HEK293 (cell line): ENCODE data around the gene ACAD11.

Source experiments
- CTCF ChIA-PET: fragments of 350-600 bp; formaldehyde crosslinking; extraction: SDS; loops from one replicate; lab custom pipeline; 2021; ENCODE audit warnings: antibody characterized with exemption; lab: Yijun Ruan, JAX
- POLR2A ChIA-PET: fragments of 300-600 bp; formaldehyde crosslinking; extraction: SDS; loops from one replicate; lab custom pipeline; 2020; ENCODE audit warnings: antibody characterized with exemption, inconsistent platforms; lab: Yijun Ruan, JAX
- H3K27ac ChIP-seq: fragments of 200-500 bp; sonication (Bioruptor generic); 2 replicates; pipeline ENCODE4 v1.5.1; 2014; ENCODE audit warnings: low read depth, low read length, control low read depth, inconsistent platforms; ENCODE audit errors: extremely low read depth
- H3K36me3 ChIP-seq, 2 experiments: fragments of 200-500 bp in 1 of 2; sonication (Bioruptor generic) in 1 of 2; 1 replicate in 1 of 2; 2 replicates in 1 of 2; pipeline ENCODE4 v1.5.1; 2014 to 2017; ENCODE audit warnings: inconsistent platforms in 2 of 2, low read length in 2 of 2; ENCODE audit not compliant: control insufficient read depth in 2 of 2, insufficient read depth in 1 of 2
- H3K4me1 ChIP-seq: fragments of 200-500 bp; sonication (Bioruptor generic); 2 replicates; pipeline ENCODE4 v1.5.1; 2014; ENCODE audit warnings: mild to moderate bottlenecking, low read length, inconsistent platforms; ENCODE audit not compliant: control insufficient read depth, insufficient read depth
- H3K4me3 ChIP-seq: 2 replicates; pipeline ENCODE4 v1.5.1; 2011; ENCODE audit warnings: low read depth, mild to moderate bottlenecking, control low read depth, low read length, moderate library complexity
- H3K9me3 ChIP-seq: fragments of 200-500 bp; sonication (Bioruptor generic); 2 replicates; pipeline ENCODE4 v1.5.1; 2014; ENCODE audit warnings: low read depth, low read length, inconsistent platforms; ENCODE audit not compliant: control insufficient read depth, insufficient read depth
- EGR2 ChIP-seq: fragments of 450-650 bp; formaldehyde crosslinking; IDR thresholded peaks from 2 replicates; pipeline ENCODE4 v1.5.1; 2016; ENCODE audit warnings: low read depth, missing biosample characterization, missing genetic modification characterization
- FEZF1 ChIP-seq: fragments of 450-650 bp; formaldehyde crosslinking; IDR thresholded peaks from 2 replicates; pipeline ENCODE4 v1.5.1; 2016; ENCODE audit warnings: missing biosample characterization, missing genetic modification characterization
- KLF1 ChIP-seq: fragments of 450-650 bp; formaldehyde crosslinking; IDR thresholded peaks from 2 replicates; pipeline ENCODE4 v1.5.1; 2016; ENCODE audit warnings: missing biosample characterization, missing genetic modification characterization
- SALL2 ChIP-seq: fragments of 450-650 bp; formaldehyde crosslinking; IDR thresholded peaks from 2 replicates; pipeline ENCODE4 v1.5.0; 2017; ENCODE audit warnings: missing biosample characterization, mild to moderate bottlenecking, missing genetic modification characterization, borderline replicate concordance
- ZBTB20 ChIP-seq: fragments of 450-650 bp; formaldehyde crosslinking; IDR thresholded peaks from 2 replicates; pipeline ENCODE4 v1.5.1; 2016; ENCODE audit warnings: missing biosample characterization, missing genetic modification characterization
- ZNF16 ChIP-seq: fragments of 450-650 bp; formaldehyde crosslinking; IDR thresholded peaks from 2 replicates; pipeline ENCODE4 v1.5.1; 2016; ENCODE audit warnings: low read depth, missing biosample characterization, missing genetic modification characterization
- ZNF202 ChIP-seq: fragments of 450-650 bp; formaldehyde crosslinking; IDR thresholded peaks from 2 replicates; pipeline ENCODE4 v1.5.1; 2016; ENCODE audit warnings: missing biosample characterization, missing genetic modification characterization, borderline replicate concordance
- ZNF221 ChIP-seq: fragments of 450-650 bp; formaldehyde crosslinking; IDR thresholded peaks from 2 replicates; pipeline ENCODE4 v1.5.1; 2017; ENCODE audit warnings: missing biosample characterization, missing genetic modification characterization, borderline replicate concordance
- ZNF366 ChIP-seq: fragments of 450-650 bp; formaldehyde crosslinking; conservative IDR thresholded peaks from 2 replicates; pipeline ENCODE4 v1.5.1; 2016; ENCODE audit warnings: missing biosample characterization, missing genetic modification characterization
- ZNF521 ChIP-seq: fragments of 450-650 bp; formaldehyde crosslinking; IDR thresholded peaks from 2 replicates; pipeline ENCODE4 v1.5.1; 2017; ENCODE audit warnings: missing biosample characterization, mild to moderate bottlenecking, missing genetic modification characterization
- ZNF529 ChIP-seq: fragments of 450-650 bp; formaldehyde crosslinking; IDR thresholded peaks from 2 replicates; pipeline ENCODE4 v1.5.1; 2017; ENCODE audit warnings: missing genetic modification characterization, missing biosample characterization; ENCODE audit not compliant: insufficient replicate concordance
- ZNF555 ChIP-seq: fragments of 450-650 bp; formaldehyde crosslinking; conservative IDR thresholded peaks from 2 replicates; pipeline ENCODE4 v1.5.1; 2017; ENCODE audit warnings: missing biosample characterization, mild to moderate bottlenecking, missing genetic modification characterization, inconsistent platforms
- ZNF623 ChIP-seq: fragments of 450-650 bp; formaldehyde crosslinking; IDR thresholded peaks from 2 replicates; pipeline ENCODE4 v1.5.1; 2016; ENCODE audit warnings: missing biosample characterization, missing genetic modification characterization
- TF ChIP-seq, protein P1 (sequence below): fragments of 450-650 bp; formaldehyde crosslinking; IDR thresholded peaks from 2 replicates; pipeline ENCODE4 v1.5.1; 2017; ENCODE audit warnings: missing biosample characterization, missing genetic modification characterization
- TF ChIP-seq, protein P2 (sequence below): fragments of 450-650 bp; formaldehyde crosslinking; IDR thresholded peaks from 2 replicates; pipeline ENCODE4; 2016; ENCODE audit warnings: missing biosample characterization, missing genetic modification characterization
- TF ChIP-seq, protein P3 (sequence below): fragments of 450-650 bp; formaldehyde crosslinking; IDR thresholded peaks from 2 replicates; pipeline ENCODE4 v1.5.1; 2016; ENCODE audit warnings: missing biosample characterization, missing genetic modification characterization

The ACAD11 gene

DNA sequence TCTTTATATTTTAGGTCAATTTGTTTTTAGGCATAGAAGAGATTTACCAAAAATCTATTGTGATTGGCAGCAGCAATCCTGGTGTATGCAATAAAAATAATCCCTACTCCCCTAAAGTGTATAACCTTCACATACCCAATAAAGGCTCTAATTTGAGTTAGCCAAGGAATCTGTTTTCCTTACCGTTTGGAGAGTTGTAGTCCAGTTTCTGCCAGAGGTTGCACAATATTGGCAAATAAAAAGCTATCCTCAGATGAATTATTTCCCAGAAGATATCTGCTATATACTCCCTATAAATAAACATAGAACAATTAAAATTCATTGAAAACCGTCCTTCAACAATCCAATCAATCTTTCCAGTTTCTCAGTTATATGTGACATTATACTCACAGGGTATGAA is 31.5 kb downstream of the ACAD11 start (continued):
- TF ChIP-seq EGR2 (tag by site-specific recombination) (no peak), ZNF366 (tag by site-specific recombination) (no peak), ZNF529 (tag by site-specific recombination) (no peak), ZNF623 (tag by site-specific recombination) (no peak), ZNF521 (tag by site-specific recombination) (no peak), ZNF221 (tag by site-specific recombination) (no peak), KLF1 (tag by site-specific recombination) (no peak)
- TF ChIP-seq, protein P1, sequence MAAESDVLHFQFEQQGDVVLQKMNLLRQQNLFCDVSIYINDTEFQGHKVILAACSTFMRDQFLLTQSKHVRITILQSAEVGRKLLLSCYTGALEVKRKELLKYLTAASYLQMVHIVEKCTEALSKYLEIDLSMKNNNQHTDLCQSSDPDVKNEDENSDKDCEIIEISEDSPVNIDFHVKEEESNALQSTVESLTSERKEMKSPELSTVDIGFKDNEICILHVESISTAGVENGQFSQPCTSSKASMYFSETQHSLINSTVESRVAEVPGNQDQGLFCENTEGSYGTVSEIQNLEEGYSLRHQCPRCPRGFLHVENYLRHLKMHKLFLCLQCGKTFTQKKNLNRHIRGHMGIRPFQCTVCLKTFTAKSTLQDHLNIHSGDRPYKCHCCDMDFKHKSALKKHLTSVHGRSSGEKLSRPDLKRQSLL: no peak
- TF ChIP-seq, protein P2, sequence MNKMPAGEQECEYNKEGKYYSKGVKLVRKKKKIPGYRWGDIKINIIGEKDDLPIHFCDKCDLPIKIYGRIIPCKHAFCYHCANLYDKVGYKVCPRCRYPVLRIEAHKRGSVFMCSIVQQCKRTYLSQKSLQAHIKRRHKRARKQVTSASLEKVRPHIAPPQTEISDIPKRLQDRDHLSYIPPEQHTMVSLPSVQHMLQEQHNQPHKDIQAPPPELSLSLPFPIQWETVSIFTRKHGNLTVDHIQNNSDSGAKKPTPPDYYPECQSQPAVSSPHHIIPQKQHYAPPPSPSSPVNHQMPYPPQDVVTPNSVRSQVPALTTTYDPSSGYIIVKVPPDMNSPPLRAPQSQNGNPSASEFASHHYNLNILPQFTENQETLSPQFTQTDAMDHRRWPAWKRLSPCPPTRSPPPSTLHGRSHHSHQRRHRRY (tag by site-specific recombination): no peak

DNA sequence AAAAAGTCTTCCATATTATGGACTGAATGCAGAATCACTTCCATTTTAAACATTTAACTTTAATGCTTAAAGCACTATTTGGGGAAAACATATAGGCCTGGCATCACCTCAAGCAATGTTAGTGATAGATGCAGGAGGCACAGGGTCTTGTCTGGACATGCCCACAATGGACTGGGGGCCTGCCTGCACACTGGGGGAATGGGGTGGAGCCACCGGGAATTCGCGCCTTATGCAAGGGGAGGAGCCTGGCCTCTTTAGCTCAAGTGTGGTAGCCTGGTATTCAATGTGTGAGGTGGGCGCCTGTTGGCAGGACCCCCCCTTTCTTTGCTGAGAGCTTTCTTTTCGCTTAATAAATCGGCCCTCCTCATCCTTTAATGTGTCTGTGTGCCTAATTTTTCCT is 32.7 kb downstream of the ACAD11 start:
- no peaks in the 10 kb centered on the region for H3K4me1 ChIP-seq
- ChIA-PET CTCF (interaction anchor here (0.6 to 1.5 kb wide), 3 partner anchors 15 to 275 kb away, joined by 3 to 5 read pairs (median 3); no protein-coding TSS in a partner anchor), POLR2A (no interaction called here)
- H3K4me3 ChIP-seq: no peak overlapping the region
- H3K27ac ChIP-seq: no peak overlapping the region
- H3K36me3 ChIP-seq: peaks cover 5 to 30% of the 10 kb centered on the region in 2 experiments; a peak in 2 of 3 replicates
- no peak for TF ChIP-seq FEZF1 (tag by site-specific recombination)
- no peaks in the 10 kb centered on the region for H3K9me3 ChIP-seq

DNA sequence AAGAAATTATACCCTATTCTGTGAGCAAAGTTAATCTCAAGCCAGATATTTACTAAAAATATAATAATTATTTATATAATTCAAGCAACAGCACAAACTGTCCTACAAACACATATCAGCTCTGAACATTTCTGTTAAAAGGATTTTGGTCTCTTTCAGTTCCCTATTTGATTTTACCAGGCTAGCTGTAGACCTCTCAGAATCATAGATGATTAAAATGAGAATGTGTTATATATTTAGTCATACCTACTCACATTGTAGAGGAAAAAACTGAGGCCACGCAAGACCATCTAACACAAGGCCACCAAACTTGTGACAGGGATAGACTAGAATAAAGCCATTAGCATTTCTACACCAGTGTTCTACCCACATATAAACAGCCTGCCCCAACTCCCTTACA is 34.0 kb downstream of the ACAD11 start:
- TF ChIP-seq ZNF16 (tag by site-specific recombination) (no peak), ZBTB20 (tag by site-specific recombination) (no peak), ZNF202 (tag by site-specific recombination) (no peak)
- TF ChIP-seq, protein P3, sequence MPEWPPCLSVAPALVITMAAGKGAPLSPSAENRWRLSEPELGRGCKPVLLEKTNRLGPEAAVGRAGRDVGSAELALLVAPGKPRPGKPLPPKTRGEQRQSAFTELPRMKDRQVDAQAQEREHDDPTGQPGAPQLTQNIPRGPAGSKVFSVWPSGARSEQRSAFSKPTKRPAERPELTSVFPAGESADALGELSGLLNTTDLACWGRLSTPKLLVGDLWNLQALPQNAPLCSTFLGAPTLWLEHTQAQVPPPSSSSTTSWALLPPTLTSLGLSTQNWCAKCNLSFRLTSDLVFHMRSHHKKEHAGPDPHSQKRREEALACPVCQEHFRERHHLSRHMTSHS (tag by site-specific recombination): no peak
- Histone ChIP-seq H3K4me1 (no peaks in the 10 kb centered on the region), H3K9me3 (no peaks in the 10 kb centered on the region), H3K27ac (no peak overlapping the region), H3K4me3 (no peak overlapping the region), H3K36me3 (peaks cover 5 to 35% of the 10 kb centered on the region in 2 experiments; a peak in 2 of 3 replicates)
- ChIA-PET CTCF (interaction anchor here (1.5 to 1.7 kb wide), 2 partner anchors 18 to 90 kb away, joined by 3 to 4 read pairs; no protein-coding TSS in a partner anchor), POLR2A (no interaction called here)

DNA sequence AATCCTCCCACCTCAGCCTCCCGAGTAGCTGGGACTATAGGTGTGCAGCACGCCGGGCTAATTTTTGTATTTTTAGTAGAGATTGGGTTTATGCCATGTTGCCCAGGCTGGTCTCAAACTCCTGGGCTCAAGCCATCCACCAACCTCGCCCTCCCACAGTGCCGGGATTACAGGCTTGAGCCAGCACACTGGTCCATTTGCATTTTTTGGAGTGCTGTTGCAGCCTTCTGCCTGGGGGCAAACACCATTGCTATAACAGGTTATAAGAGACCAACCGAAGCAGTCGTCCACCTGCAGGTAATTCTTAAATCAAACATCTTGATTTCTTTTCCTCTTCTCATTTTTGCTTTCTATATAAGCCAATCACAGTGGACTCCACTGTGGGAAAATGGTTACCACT is 34.8 kb downstream of the ACAD11 start:
- no peak overlapping the region for H3K27ac ChIP-seq
- H3K9me3 ChIP-seq: no peaks in the 10 kb centered on the region
- CTCF ChIA-PET: no interaction called here
- no peak overlapping the region for H3K4me3 ChIP-seq
- H3K36me3 ChIP-seq: peaks cover 5 to 36% of the 10 kb centered on the region in 2 experiments; a peak in 2 of 3 replicates
- no peaks in the 10 kb centered on the region for H3K4me1 ChIP-seq
- POLR2A ChIA-PET: no interaction called here
- TF ChIP-seq ZNF555 (tag by site-specific recombination): no peak
- no peak for TF ChIP-seq SALL2 (tag by site-specific recombination)
- TF ChIP-seq, all 188 proteins: peak for 0
